ENCODE data around the gene MLPH. TPM values are rescaled to one million over a fixed set of nuclear protein-coding genes. Genes with fewer than 3 reads are reported as not detected.

The MLPH gene
- total RNA-seq, 2 donors from 2014 or later = not detected

DNA sequence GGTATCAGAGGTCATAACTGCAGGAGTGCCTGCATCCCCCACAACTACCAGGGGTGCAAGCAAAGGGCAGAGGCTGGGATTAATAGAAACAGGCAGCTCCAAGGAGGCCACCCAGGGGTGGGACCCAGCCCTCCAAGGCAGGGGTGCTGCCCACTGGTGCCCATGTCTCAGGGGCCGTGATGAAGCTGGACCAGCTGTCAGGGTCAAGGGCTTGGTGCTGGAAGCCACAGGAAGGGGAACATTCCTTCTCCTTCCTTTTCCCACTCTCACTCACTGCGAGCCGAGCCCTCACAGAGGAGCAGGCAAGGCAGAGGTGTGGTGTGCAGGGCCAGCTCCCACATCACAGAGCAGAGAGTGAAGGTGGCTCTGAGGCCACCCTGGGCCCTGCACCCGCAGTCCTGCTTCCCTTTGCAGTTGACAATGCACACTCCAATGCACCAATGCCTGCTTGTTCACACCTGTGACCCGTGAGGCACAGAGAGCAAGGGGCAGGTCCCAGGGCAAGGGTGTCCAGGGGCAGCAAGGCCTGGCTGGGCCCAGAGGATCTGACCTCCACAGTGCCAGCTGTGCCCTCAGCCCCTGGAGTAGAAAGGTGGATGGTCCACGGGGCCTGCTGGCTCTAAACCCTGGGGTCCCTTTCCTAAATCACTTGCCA is 28.7 kb downstream of the MLPH start:
- Mint-ChIP-seq H3K27ac (no peak overlapping the region), H3K36me3 (ENCODE audit: low read depth) (no peaks in the 10 kb centered on the region), H3K4me3 (no peak overlapping the region), H3K4me1 (peaks cover 7% of the 10 kb centered on the region), H3K27me3 (peaks cover 10% of the 10 kb centered on the region)
- ATAC-seq = no peak
- DNase-seq = no peak
- H3K9me3 ChIP-seq (ENCODE audit: control insufficient read depth, low read length, poor library complexity, severe bottlenecking) = no peaks in the 10 kb centered on the region

- H3K4me3 Mint-ChIP-seq = no peak overlapping the region
- DNase-seq (no peak), ATAC-seq (no peak)
- H3K36me3 Mint-ChIP-seq (ENCODE audit: low read depth) = no peaks in the 10 kb centered on the region
- H3K4me1 Mint-ChIP-seq = peaks cover 10% of the 10 kb centered on the region
- no peak overlapping the region for H3K27ac Mint-ChIP-seq
- peaks cover 8% of the 10 kb centered on the region for H3K27me3 Mint-ChIP-seq
- no peaks in the 10 kb centered on the region for H3K9me3 ChIP-seq (ENCODE audit: control insufficient read depth, low read length, poor library complexity, severe bottlenecking)
Measured at GRCh38 chr2:237517163-237517562, 30.1 kb downstream of the MLPH start.

DNA sequence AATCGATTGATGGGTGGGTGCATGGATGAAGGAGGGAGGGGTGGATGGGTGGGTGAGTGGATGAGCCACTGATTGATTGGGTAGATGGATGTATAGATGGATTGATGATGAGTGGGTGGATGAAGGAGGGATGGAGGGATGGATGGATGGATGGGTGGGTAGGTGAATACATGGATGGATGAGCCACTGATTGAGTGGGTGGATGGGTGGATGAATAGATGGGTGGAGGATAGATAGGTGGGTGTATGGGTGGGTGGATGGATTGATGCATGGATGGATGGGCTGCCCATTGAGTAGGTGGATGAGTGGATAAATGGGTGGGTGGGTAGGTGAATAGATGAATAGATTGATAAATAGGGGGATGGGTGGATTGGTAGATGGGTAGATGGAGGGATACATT is 30.9 kb downstream of the MLPH start:
- Mint-ChIP-seq H3K4me3 (no peak overlapping the region), H3K36me3 (ENCODE audit: low read depth) (no peaks in the 10 kb centered on the region), H3K27me3 (peaks cover 8% of the 10 kb centered on the region), H3K4me1 (peaks cover 10% of the 10 kb centered on the region), H3K27ac (no peak overlapping the region)
- ATAC-seq (no peak), DNase-seq (no peak)
- no peaks in the 10 kb centered on the region for H3K9me3 ChIP-seq (ENCODE audit: control insufficient read depth, low read length, poor library complexity, severe bottlenecking)

DNA sequence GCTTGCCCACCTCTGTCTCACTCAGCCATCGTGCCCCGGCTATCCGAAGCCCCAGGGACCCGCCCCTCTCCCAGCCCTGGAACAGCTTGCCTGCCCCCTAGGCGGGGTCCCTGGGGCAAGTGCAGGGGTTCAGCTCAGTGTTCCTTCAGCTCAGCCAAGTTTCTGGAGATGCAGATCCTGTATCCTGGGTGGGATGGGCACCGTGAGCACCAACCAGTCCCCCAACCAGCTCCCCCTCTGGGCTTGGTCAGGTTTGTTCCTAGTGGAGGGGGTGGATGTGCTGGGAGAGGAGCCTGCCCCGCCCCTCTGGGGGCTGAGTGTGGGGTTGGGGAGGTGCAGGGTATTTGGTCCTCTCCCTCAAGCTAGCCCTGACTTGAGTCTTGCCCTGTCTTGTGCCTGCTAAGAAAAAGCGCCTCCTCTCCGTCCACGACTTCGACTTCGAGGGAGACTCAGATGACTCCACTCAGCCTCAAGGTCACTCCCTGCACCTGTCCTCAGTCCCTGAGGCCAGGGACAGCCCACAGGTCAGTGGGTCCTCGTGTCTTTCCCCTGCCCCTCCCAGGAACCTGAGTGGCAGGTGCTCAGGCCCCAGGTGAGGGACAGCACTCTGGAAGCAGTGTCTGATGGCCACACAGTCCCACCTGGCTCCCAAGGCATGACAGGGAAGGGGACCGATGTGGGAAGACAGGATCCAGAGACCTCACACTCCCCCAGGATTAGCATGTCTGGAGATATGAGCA is 32.6 kb downstream of the MLPH start:
- Mint-ChIP-seq H3K4me3 (no peak overlapping the region), H3K4me1 (peaks cover 10% of the 10 kb centered on the region), H3K36me3 (ENCODE audit: low read depth) (no peaks in the 10 kb centered on the region), H3K27me3 (peaks cover 7% of the 10 kb centered on the region), H3K27ac (no peak overlapping the region)
- DNase-seq (no peak), ATAC-seq (no peak)
- no peaks in the 10 kb centered on the region for H3K9me3 ChIP-seq (ENCODE audit: control insufficient read depth, low read length, poor library complexity, severe bottlenecking)

DNA sequence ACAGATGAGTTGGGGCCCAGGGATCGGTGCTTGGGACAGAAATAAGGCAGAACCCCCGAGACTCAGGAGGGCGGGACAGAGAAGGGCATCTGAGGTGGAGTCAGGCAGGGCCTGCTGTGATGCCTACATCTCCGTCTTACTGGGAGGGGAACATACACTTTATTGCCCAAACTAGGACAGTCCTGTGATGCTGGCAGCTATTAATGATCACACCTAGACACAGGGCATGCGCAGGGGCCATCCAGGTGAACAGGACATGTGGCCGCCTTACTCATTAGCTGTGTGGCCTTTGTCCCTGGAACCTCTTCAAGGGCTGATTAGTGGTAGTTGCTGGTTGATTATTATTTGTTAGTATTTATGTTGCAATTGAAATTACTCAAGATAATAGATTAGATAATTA is 33.2 kb downstream of the MLPH start:
- H3K27ac Mint-ChIP-seq = no peak overlapping the region
- ATAC-seq = no peak
- no peak for DNase-seq
- peaks cover 1% of the 10 kb centered on the region for H3K27me3 Mint-ChIP-seq
- no peaks in the 10 kb centered on the region for H3K36me3 Mint-ChIP-seq (ENCODE audit: low read depth)
- H3K9me3 ChIP-seq (ENCODE audit: control insufficient read depth, low read length, poor library complexity, severe bottlenecking) = no peaks in the 10 kb centered on the region
- no peak overlapping the region for H3K4me3 Mint-ChIP-seq
- H3K4me1 Mint-ChIP-seq = peaks cover 6% of the 10 kb centered on the region

DNA sequence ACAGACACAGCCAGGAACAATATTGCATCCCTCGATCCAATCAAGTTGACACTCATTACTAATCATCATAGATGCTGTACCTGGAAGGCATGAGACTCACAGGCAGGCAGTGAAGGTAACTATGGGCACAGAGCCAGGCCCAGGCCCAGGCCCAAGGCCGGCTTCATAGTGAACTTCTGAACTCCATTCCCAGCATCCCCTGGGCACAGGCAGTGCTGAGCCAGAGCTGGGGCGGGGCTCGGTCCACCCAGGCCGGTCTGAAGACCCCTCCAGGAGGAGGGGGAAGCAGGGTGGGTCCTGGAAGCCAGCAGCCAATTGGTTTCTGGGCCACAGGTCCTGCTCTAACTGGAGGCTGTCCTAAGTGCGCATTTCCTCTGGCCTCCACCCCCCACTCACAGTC is 37.6 kb downstream of the MLPH start:
- no peak for DNase-seq
- Mint-ChIP-seq H3K4me1 (peaks cover 8% of the 10 kb centered on the region), H3K36me3 (ENCODE audit: low read depth) (no peaks in the 10 kb centered on the region), H3K4me3 (no peak overlapping the region), H3K27ac (no peak overlapping the region), H3K27me3 (no peaks in the 10 kb centered on the region)
- no peak for ATAC-seq
- no peaks in the 10 kb centered on the region for H3K9me3 ChIP-seq (ENCODE audit: control insufficient read depth, low read length, poor library complexity, severe bottlenecking)

DNA sequence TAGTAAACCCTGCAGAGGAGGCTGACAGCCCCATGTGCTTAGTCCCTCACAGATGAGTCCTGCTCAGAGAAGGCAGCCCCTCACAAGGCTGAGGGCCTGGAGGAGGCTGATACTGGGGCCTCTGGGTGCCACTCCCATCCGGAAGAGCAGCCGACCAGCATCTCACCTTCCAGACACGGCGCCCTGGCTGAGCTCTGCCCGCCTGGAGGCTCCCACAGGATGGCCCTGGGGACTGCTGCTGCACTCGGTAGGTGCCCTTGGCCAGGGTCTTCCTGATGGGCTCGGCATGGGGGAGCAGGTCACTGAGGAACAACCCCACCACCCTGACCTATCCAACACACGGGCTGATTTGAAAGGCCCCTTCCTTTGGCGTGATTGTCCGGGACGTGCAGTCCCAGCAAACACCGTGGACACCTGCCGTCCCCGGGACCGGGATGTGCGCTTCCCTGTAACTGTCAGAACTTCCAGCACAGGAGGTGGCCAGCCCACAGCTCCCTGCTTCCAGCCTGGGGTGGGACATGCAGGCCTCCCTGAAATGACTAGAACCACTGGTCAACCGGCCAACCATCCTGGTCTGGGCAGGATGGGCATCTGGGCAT is 38.6 kb downstream of the MLPH start:
- H3K9me3 ChIP-seq (ENCODE audit: control insufficient read depth, low read length, poor library complexity, severe bottlenecking) = no peaks in the 10 kb centered on the region
- no peak overlapping the region for H3K27ac Mint-ChIP-seq
- no peak for ATAC-seq
- DNase-seq = no peak
- H3K4me3 Mint-ChIP-seq = no peak overlapping the region
- H3K27me3 Mint-ChIP-seq = no peaks in the 10 kb centered on the region
- H3K36me3 Mint-ChIP-seq (ENCODE audit: low read depth) = no peaks in the 10 kb centered on the region
- H3K4me1 Mint-ChIP-seq = peaks cover 5% of the 10 kb centered on the region

GRCh38 chr2:237527233-237527632 is 40.2 kb downstream of the MLPH start:
- ATAC-seq = no peak
- no peak overlapping the region for H3K4me3 Mint-ChIP-seq
- H3K4me1 Mint-ChIP-seq = peaks cover 2% of the 10 kb centered on the region
- H3K27me3 Mint-ChIP-seq = no peaks in the 10 kb centered on the region
- no peak for DNase-seq
- no peak overlapping the region for H3K27ac Mint-ChIP-seq
- no peaks in the 10 kb centered on the region for H3K36me3 Mint-ChIP-seq (ENCODE audit: low read depth)
- H3K9me3 ChIP-seq (ENCODE audit: control insufficient read depth, low read length, poor library complexity, severe bottlenecking) = no peaks in the 10 kb centered on the region

DNA sequence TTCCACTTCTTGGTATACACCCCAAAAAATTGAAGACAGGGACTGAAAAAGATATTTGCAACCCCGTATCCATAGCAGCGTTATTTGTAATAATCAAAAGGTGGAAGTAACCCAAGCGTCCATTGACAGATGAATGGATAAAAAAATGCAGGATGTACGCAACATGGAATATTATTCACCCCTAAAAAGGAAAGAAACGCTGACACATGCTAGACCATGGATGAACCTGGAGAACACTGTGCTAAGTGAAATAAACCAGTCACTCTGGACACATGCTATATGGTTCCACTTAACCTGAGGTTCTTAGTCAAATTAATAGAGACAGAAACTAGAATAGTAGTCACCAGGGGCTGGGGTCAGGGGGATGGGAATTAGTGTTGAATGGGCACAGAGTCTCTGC is 40.7 kb downstream of the MLPH start:
- H3K9me3 ChIP-seq (ENCODE audit: control insufficient read depth, low read length, poor library complexity, severe bottlenecking) = no peaks in the 10 kb centered on the region
- Mint-ChIP-seq H3K4me3 (no peak overlapping the region), H3K4me1 (peaks cover 2% of the 10 kb centered on the region), H3K27me3 (no peaks in the 10 kb centered on the region), H3K27ac (no peak overlapping the region), H3K36me3 (ENCODE audit: low read depth) (no peaks in the 10 kb centered on the region)
- DNase-seq (no peak), ATAC-seq (no peak)

DNA sequence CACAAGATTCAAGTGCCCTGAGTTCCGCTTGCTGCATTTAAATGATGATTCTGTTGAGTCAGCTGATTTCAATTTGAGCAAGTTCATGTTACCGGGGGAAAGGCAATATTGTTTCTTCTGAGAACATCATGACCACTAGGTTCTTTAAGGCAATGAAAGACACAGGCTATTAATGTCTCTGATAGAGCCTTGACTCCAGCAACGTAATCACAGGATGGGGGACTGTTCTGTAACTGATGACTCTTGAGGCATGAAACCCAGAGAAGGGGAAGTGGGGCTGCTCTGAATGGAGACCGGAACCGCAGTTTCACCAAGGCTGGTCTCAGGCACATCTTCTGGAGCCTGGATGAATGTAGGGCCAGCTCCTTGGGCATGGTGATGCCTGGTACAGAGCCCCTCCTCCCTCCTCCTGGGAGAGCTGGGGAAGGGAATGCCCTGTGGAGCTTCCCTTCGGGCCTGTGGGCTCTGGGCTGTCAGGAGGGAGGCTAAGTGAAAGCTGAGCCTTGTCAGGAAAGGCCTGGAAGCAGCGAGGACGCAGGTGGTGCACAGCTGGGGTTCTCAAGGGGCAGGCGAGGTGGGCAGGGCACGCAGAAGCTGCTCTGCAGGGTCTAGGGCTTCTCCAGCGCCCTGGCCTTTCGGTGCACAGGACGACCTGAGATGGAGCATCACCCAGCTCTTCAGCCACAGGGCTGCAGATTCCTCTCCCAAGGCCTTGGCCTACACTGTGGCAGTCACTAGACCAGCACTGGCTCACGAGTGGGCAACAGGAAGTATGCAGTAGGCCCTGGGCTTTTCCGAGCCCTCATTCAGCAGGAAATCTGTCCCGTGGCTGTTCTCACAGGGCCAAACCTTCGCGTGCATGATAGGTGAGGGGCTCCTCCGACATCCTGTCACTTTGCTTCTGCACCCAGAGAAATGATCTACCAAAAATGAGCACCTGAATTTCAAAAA is 42.7 kb downstream of the MLPH start:
- no peaks in the 10 kb centered on the region for H3K36me3 Mint-ChIP-seq (ENCODE audit: low read depth)
- no peak overlapping the region for H3K27ac Mint-ChIP-seq
- no peaks in the 10 kb centered on the region for H3K27me3 Mint-ChIP-seq
- DNase-seq (no peak), ATAC-seq (no peak)
- peaks cover 2% of the 10 kb centered on the region for H3K4me1 Mint-ChIP-seq
- no peak overlapping the region for H3K4me3 Mint-ChIP-seq
- no peaks in the 10 kb centered on the region for H3K9me3 ChIP-seq (ENCODE audit: control insufficient read depth, low read length, poor library complexity, severe bottlenecking)

DNA sequence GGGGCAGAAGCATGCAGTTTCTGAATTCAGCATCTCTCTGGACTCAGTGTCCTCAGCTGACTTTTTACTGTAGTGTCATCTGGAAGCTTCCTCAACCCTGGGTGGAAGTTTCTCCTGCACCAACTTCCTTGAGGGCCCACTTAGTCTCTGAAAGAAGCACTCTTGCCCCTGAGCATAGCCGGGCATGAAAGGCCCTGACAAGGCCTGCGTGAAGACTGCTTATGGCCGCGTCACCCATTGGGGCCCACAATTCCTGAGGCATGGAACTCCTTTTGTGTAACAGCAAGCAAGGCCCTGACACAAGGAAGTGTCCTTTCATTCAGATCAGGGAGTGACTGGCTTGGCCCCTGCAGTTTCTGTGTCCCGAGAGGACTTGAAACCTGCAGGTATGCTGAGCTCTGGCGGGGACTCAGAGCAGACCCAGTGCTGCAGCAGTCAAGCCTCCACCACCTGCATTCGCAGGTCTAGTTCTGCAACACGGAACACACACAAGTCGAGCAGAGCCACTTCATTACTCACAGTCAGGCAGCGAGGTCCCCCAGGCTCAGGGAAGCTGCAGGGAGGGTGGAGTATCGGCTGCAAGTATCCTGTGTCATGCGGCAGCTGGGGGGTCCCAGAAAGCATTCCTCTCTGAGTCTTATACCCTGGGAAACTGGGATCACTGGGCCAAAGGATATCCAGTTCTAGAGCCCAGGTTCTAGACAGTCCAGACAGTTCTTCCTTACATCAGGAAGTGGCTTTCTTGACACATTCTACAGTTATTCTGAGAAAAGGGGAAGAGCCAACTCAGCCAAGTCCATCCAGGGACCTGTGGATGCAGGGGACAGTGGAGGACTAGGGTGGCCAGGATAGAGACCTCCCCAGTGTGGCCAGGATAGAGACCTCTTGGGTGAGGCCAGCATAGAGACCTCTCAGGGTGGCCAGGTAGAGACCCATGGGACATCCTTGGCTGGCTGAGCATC is 43.7 kb downstream of the MLPH start:
- H3K4me1 Mint-ChIP-seq = peaks cover 2% of the 10 kb centered on the region
- DNase-seq = no peak
- H3K27ac Mint-ChIP-seq = no peak overlapping the region
- no peak for ATAC-seq
- no peaks in the 10 kb centered on the region for H3K27me3 Mint-ChIP-seq
- no peaks in the 10 kb centered on the region for H3K9me3 ChIP-seq (ENCODE audit: control insufficient read depth, low read length, poor library complexity, severe bottlenecking)
- H3K4me3 Mint-ChIP-seq = no peak overlapping the region
- H3K36me3 Mint-ChIP-seq (ENCODE audit: low read depth) = no peaks in the 10 kb centered on the region

GRCh38 chr2:237532160-237532559 is 45.1 kb downstream of the MLPH start:
- H3K9me3 ChIP-seq (ENCODE audit: control insufficient read depth, low read length, poor library complexity, severe bottlenecking) = no peaks in the 10 kb centered on the region
- Mint-ChIP-seq H3K4me3 (no peak overlapping the region), H3K27ac (no peak overlapping the region), H3K27me3 (peaks cover 11% of the 10 kb centered on the region), H3K4me1 (peaks cover 2% of the 10 kb centered on the region), H3K36me3 (ENCODE audit: low read depth) (no peaks in the 10 kb centered on the region)
- no peak for DNase-seq
- no peak for ATAC-seq
